GM12891 (cell line): ENCODE results near the gene GUCY2D. TPM values are rescaled to one million over a fixed set of nuclear protein-coding genes. Genes with fewer than 3 reads are reported as not detected.
"Not testable (repeated sequence)": the region's sequence is repeated elsewhere in the genome, so short reads cannot be mapped to it uniquely, and the experiment has no call there.

Experiments used
- DNase-seq: peaks from one replicate; pipeline ENCODE4 v3.0.0; 2011; ENCODE audit warnings: low spot score; ENCODE audit not compliant: insufficient read length
- FAIRE-seq: peaks from 2 replicates; lab custom pipeline; 2011; peaks lifted over from hg19 to GRCh38; lab: Jason Lieb, UNC
- PAX5 ChIP-seq: IDR thresholded peaks from 2 replicates; pipeline ENCODE4 v1.6.1; 2011; ENCODE audit warnings: low read length, moderate library complexity, mild to moderate bottlenecking; ENCODE audit not compliant: insufficient read depth, severe bottlenecking
- POLR2A ChIP-seq: IDR thresholded peaks from 2 replicates; pipeline ENCODE4 v1.6.1; 2011; ENCODE audit warnings: low read depth, low read length, control low read depth
- POLR2AphosphoS5 ChIP-seq: IDR thresholded peaks from 2 replicates; pipeline ENCODE4 v1.6.1; 2011; ENCODE audit warnings: low read depth, low read length, control low read depth
- POU2F2 ChIP-seq: IDR thresholded peaks from 2 replicates; pipeline ENCODE4 v1.6.1; 2011; ENCODE audit warnings: low read depth, mild to moderate bottlenecking, control low read depth, low read length, moderate library complexity
- SPI1 ChIP-seq: IDR thresholded peaks from 2 replicates; pipeline ENCODE4 v1.6.1; 2011; ENCODE audit warnings: low read depth, low read length, control low read depth
- TAF1 ChIP-seq: IDR thresholded peaks from 2 replicates; pipeline ENCODE4 v1.6.1; 2011; ENCODE audit warnings: low read depth, low read length, control low read depth
- polyA plus RNA-seq: library from polyadenylated mRNA; unstranded; fragments of >200 nt; gene quantifications from one replicate; pipeline ENCODE4 v1.2.1, GENCODE V29; 2012; ENCODE audit warnings: low read depth, missing spikeins, inconsistent platforms; ENCODE audit not compliant: missing spikeins

The GUCY2D gene
- polyA plus RNA-seq = not detected

GRCh38 chr17:8001976-8002720 lies at the start of gene GUCY2D:
Gene GUCY2D, plus strand, starts transcription at chr17:8002615. Its CDS starts 433 bp downstream, at chr17:8003048.
- FAIRE-seq = peak; percentile 26
- DNase-seq = no peak
- TF ChIP-seq SPI1 (peak; percentile 48; the same call in 1 of the 2 replicates), POLR2AphosphoS5 (no peak)

- DNase-seq, FAIRE-seq: not testable (repeated sequence)
These were observed 49.1 kb upstream of the GUCY2D start for GRCh38 chr17:7953266-7953665.

- peak; percentile 9 for FAIRE-seq
- DNase-seq = no peak
- TF ChIP-seq PAX5 (no peak), POLR2A (no peak), POU2F2 (no peak)
These were observed 46.8 kb upstream of the GUCY2D start for GRCh38 chr17:7955414-7956227.

GRCh38 chr17:7956228-7956965 lies 46.0 kb upstream of the GUCY2D start:
- no peak for DNase-seq
- TF ChIP-seq TAF1 = no peak
- no peak for TF ChIP-seq POLR2A
- no peak for TF ChIP-seq POU2F2
- TF ChIP-seq SPI1 = no peak
- no peak for TF ChIP-seq PAX5
- TF ChIP-seq POLR2AphosphoS5 = no peak
- no peak for FAIRE-seq

GRCh38 chr17:7959503-7960253 lies 42.7 kb upstream of the GUCY2D start:
- DNase-seq = no peak
- TF ChIP-seq POLR2A = no peak
- TF ChIP-seq POU2F2 = no peak
- no peak for TF ChIP-seq PAX5
- no peak for TF ChIP-seq POLR2AphosphoS5
- TF ChIP-seq TAF1 = no peak
- TF ChIP-seq SPI1 = no peak

GRCh38 chr17:7961421-7961820 lies 41.0 kb upstream of the GUCY2D start:
- FAIRE-seq = no peak
- TF ChIP-seq POLR2AphosphoS5 = no peak
- no peak for TF ChIP-seq TAF1
- TF ChIP-seq POLR2A = no peak
- no peak for TF ChIP-seq POU2F2
- no peak for DNase-seq

More at GRCh38 chr17:7959503-7960253, 42.7 kb upstream of the GUCY2D start:
- no peak for FAIRE-seq

- DNase-seq (no peak), FAIRE-seq (no peak)
- TF ChIP-seq POU2F2 (no peak), SPI1 (no peak)
These were observed 34.7 kb upstream of the GUCY2D start for GRCh38 chr17:7967751-7968150.

GRCh38 chr17:7969433-7969832 lies 33.0 kb upstream of the GUCY2D start:
- DNase-seq (no peak), FAIRE-seq (no peak)
- TF ChIP-seq TAF1 (no peak), POU2F2 (no peak), SPI1 (no peak), POLR2A (no peak)

GRCh38 chr17:7971651-7972050 lies 30.8 kb upstream of the GUCY2D start:
- TF ChIP-seq POLR2AphosphoS5 (no peak), POLR2A (no peak), PAX5 (no peak), SPI1 (no peak), POU2F2 (no peak), TAF1 (no peak)
- FAIRE-seq (no peak), DNase-seq (no peak)
